Measurements from ENCODE around the gene C5orf22.

Gene C5orf22

DNA sequence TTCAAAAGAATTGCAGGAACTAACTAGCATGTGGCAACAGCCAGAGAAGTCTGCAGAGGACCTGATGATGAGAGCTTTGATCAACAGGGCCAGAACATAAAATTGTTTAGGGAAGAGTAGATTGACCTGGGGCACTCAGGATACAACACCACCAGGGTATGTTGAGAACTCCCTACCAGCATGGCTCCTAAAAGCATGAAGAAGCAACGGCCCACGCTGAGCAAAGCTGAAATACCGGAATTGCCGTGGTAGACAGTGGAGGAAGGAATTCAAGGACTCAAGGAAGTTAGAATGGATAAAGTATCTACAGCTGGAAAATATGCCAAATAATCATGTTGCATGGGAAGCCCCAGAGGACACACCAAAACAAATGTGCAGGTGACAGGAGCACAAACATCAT lies 31.8 kb upstream of the C5orf22 start:
- no peak for TF ChIP-seq POLR2AphosphoS5 (IDR thresholded peaks at IDR 0.05; ENCODE audit: low read depth)
- H3K27ac ChIP-seq (replicated peaks) = no peak overlapping the region

DNA sequence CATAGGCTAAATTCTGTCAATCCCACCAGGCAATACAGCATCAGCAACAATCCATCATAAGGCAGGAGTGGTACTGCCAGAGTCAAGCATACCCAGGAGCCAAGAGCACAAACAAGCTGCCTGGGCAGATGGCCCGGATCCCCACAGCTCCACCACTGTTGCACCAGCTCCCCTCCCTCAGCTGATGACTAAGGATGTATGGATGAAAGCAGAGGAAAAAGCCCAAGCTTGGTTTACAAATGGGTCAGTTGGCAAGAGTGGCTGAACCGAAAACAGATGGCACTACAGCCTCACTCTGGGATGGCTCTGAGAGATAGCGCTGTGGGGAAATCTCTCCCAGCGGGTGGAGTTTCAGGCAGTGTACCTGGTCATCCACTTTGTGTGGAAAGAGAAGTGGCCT lies 29.6 kb upstream of the C5orf22 start:
- no peak overlapping the region for H3K27ac ChIP-seq (replicated peaks)
- no peaks in the 10 kb centered on the region for H3K27me3 ChIP-seq (ENCODE audit: insufficient read depth, poor library complexity, severe bottlenecking)
- TF ChIP-seq, protein P1, sequence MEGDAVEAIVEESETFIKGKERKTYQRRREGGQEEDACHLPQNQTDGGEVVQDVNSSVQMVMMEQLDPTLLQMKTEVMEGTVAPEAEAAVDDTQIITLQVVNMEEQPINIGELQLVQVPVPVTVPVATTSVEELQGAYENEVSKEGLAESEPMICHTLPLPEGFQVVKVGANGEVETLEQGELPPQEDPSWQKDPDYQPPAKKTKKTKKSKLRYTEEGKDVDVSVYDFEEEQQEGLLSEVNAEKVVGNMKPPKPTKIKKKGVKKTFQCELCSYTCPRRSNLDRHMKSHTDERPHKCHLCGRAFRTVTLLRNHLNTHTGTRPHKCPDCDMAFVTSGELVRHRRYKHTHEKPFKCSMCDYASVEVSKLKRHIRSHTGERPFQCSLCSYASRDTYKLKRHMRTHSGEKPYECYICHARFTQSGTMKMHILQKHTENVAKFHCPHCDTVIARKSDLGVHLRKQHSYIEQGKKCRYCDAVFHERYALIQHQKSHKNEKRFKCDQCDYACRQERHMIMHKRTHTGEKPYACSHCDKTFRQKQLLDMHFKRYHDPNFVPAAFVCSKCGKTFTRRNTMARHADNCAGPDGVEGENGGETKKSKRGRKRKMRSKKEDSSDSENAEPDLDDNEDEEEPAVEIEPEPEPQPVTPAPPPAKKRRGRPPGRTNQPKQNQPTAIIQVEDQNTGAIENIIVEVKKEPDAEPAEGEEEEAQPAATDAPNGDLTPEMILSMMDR (IDR thresholded peaks at IDR 0.05; ENCODE audit: insufficient read depth, low read length) = no peak
- no peak for TF ChIP-seq GABPA (IDR thresholded peaks at IDR 0.05; ENCODE audit: low read depth)
- TF ChIP-seq, protein P2, sequence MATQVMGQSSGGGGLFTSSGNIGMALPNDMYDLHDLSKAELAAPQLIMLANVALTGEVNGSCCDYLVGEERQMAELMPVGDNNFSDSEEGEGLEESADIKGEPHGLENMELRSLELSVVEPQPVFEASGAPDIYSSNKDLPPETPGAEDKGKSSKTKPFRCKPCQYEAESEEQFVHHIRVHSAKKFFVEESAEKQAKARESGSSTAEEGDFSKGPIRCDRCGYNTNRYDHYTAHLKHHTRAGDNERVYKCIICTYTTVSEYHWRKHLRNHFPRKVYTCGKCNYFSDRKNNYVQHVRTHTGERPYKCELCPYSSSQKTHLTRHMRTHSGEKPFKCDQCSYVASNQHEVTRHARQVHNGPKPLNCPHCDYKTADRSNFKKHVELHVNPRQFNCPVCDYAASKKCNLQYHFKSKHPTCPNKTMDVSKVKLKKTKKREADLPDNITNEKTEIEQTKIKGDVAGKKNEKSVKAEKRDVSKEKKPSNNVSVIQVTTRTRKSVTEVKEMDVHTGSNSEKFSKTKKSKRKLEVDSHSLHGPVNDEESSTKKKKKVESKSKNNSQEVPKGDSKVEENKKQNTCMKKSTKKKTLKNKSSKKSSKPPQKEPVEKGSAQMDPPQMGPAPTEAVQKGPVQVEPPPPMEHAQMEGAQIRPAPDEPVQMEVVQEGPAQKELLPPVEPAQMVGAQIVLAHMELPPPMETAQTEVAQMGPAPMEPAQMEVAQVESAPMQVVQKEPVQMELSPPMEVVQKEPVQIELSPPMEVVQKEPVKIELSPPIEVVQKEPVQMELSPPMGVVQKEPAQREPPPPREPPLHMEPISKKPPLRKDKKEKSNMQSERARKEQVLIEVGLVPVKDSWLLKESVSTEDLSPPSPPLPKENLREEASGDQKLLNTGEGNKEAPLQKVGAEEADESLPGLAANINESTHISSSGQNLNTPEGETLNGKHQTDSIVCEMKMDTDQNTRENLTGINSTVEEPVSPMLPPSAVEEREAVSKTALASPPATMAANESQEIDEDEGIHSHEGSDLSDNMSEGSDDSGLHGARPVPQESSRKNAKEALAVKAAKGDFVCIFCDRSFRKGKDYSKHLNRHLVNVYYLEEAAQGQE (IDR thresholded peaks at IDR 0.05; ENCODE audit: insufficient replicate concordance, low read depth) = no peak
- no peak for TF ChIP-seq SPI1 (IDR thresholded peaks at IDR 0.05; ENCODE audit: borderline replicate concordance, low read depth)
- TF ChIP-seq POLR2AphosphoS5 (IDR thresholded peaks at IDR 0.05; ENCODE audit: low read depth) = no peak
- no peak overlapping the region for H3K4me3 ChIP-seq (replicated peaks; ENCODE audit: insufficient read depth, low read length)
- no peak for DNase-seq (ENCODE audit: low read depth in 1 of 2, low spot score in 1 of 2)

More for the DNA sequence above, 31.8 kb upstream of the C5orf22 start:
- no peak overlapping the region for H3K4me3 ChIP-seq (replicated peaks; ENCODE audit: insufficient read depth, low read length)
- no peak for DNase-seq (ENCODE audit: low read depth in 1 of 2, low spot score in 1 of 2)
- H3K27me3 ChIP-seq (ENCODE audit: insufficient read depth, poor library complexity, severe bottlenecking) = no peaks in the 10 kb centered on the region

DNA sequence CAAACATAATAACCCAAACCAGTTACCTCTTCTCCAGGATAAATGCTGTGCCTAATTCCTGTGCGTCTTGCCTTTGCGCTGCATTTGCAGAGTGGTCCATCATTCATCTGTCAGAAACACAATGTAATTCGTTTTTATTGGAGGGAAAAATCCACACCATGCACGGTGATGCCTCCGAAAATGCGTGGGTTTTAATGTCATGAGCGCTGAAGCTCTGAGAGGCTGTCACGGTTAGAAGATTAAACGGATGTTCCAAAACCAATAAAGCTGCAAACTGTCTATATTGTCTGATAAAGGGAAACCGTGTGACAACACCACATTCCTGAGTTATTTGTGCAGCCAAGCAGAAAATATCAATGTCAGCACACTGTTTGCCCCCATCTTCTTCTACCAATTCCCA lies 27.6 kb upstream of the C5orf22 start:
- no peak overlapping the region for H3K27ac ChIP-seq (replicated peaks)
- H3K27me3 ChIP-seq (ENCODE audit: insufficient read depth, poor library complexity, severe bottlenecking) = no peaks in the 10 kb centered on the region
- no peak overlapping the region for H3K4me3 ChIP-seq (replicated peaks; ENCODE audit: insufficient read depth, low read length)
- no peak for DNase-seq (ENCODE audit: low read depth in 1 of 2, low spot score in 1 of 2)
- TF ChIP-seq, protein P2 (IDR thresholded peaks at IDR 0.05; ENCODE audit: insufficient replicate concordance, low read depth) = no peak
- TF ChIP-seq GABPA (IDR thresholded peaks at IDR 0.05; ENCODE audit: low read depth) (no peak), SPI1 (IDR thresholded peaks at IDR 0.05; ENCODE audit: borderline replicate concordance, low read depth) (no peak), POLR2AphosphoS5 (IDR thresholded peaks at IDR 0.05; ENCODE audit: low read depth) (no peak)
- TF ChIP-seq, protein P1 (IDR thresholded peaks at IDR 0.05; ENCODE audit: insufficient read depth, low read length) = no peak

DNA sequence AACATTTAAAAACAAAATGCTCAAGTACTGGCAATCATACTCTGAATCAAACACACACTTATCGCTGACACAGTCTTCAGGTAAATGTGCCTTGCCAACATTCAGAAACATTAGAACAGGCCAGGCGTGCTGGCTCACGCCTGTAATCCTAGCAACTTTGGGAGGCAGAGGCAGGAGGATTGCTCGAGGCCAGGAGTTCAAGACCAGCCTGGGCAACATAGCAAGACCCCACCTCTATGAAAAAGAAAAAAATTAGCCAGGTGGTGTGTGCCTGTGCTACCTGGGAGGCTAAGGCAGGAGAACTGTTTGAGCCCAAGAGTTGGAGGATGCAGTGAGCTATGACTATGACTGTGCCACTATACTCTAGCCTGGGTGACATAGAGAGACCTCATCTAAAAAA lies 20.8 kb upstream of the C5orf22 start:
- no peak for DNase-seq (ENCODE audit: low read depth in 1 of 2, low spot score in 1 of 2)
- Histone ChIP-seq H3K27me3 (ENCODE audit: insufficient read depth, poor library complexity, severe bottlenecking) (no peaks in the 10 kb centered on the region), H3K4me3 (replicated peaks; ENCODE audit: insufficient read depth, low read length) (no peak overlapping the region), H3K27ac (replicated peaks) (no peak overlapping the region)
- no peak for TF ChIP-seq POLR2AphosphoS5 (IDR thresholded peaks at IDR 0.05; ENCODE audit: low read depth)
- TF ChIP-seq, protein P1 (IDR thresholded peaks at IDR 0.05; ENCODE audit: insufficient read depth, low read length) = no peak
- no peak for TF ChIP-seq GABPA (IDR thresholded peaks at IDR 0.05; ENCODE audit: low read depth)
- TF ChIP-seq, protein P2 (IDR thresholded peaks at IDR 0.05; ENCODE audit: insufficient replicate concordance, low read depth) = no peak
- no peak for TF ChIP-seq SPI1 (IDR thresholded peaks at IDR 0.05; ENCODE audit: borderline replicate concordance, low read depth)
